ENCODE data around the gene PPP4R4.
"Not testable (repeated sequence)": the region's sequence is repeated elsewhere in the genome, so short reads cannot be mapped to it uniquely, and the experiment has no call there.

PPP4R4 gene

GRCh38 chr14:94144765-94145164 lies 29.4 kb upstream of the PPP4R4 start:
- DNase-seq: no peak

GRCh38 chr14:94145902-94146527 lies 28.1 kb upstream of the PPP4R4 start:
- DNase-seq: no peak

DNA sequence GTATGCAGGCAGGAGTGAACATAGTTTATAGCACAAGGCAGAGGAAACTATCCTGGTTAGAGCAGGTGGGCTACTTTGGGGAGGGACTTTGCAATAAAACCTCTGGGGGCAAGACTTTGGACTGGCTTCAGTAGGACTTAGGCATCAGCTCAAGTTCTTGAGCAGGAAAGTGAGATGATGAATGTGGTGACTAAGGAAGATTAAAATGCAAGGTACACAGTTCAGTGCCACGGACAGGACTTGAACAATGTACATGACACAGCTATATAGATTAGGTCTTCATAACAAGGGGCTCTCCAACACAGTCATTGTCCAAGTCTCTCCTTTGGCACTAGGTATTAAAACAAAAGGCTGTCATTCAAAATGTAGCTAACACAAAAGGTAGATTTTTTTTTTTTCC lies 21.4 kb upstream of the PPP4R4 start:
- no peak for DNase-seq

GRCh38 chr14:94153750-94154342 lies 20.3 kb upstream of the PPP4R4 start:
- no peak for DNase-seq

DNA sequence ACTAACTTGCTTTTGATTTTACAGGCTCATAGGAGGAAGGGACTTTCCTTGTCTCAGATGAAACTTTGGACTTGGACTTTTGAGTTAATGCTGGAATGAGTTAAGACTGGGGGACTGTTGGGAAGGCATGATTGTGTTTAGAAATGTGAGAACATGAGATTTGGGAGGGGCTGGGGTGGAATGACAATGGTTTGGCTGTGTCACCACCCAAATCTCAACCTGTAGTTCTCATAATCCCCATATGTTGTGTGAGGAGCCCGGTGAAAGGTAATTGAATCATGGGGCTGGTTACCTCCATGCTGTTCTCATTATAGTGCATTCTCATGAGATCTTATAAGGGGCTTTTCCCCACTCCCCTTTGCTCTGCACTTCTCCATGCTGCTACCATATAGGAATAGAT lies 18.0 kb upstream of the PPP4R4 start:
- not testable (repeated sequence) for DNase-seq

GRCh38 chr14:94157197-94157596 lies 16.9 kb upstream of the PPP4R4 start:
- no peak for DNase-seq

DNA sequence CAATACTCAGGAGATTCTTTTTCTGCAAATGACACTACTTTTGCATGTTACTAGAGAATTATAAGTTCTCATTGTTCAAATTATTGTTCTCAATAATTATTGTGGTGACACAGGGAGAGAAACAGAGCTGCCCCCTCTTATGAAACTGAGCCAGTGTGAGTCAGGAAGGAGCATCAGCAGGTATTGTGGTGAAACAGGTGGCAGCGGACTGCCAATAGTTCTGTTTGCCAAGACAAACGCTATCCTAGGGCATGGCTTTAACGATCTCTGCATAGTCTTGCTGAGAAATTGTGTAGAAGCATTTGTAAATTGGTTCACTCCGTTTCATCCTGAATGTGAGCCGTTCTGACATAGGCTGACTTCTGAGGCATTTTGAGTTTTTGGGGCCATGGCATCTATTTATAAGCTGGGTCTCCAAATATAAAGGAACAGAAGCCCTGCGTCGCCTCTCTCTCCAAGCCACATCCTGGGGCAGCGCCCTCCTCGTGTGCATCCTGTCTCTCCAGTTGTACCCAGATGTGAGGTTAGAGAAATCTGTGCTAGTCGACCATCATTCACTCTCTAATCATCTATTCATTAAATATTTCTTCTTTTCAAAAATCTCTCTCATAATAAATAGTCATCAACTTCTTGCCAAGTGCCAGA lies 15.8 kb upstream of the PPP4R4 start:
- no peak for DNase-seq

- no peak for DNase-seq
Measured at GRCh38 chr14:94161058-94161457, 13.1 kb upstream of the PPP4R4 start.

DNA sequence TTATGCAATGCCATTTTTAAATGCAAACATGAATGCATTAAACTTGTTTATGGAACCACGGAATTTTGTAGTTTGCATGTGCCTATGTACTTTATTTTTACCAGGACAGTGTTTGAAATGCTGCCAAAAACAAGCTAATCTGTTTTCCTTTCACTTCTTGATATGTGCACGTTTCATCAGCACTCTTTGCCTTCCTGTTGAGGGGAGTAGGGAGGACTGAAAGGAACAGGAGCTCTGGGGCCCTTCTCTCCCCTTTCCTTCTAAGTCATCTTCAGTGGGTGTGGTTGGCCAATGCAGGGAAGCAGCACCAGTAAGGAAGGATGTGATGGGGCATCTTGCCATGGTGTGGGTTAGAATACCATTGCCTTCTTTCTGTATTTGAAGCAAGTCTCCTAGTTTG lies 12.1 kb upstream of the PPP4R4 start:
- no peak for DNase-seq

GRCh38 chr14:94162466-94162865 lies 11.7 kb upstream of the PPP4R4 start:
- no peak for DNase-seq

DNA sequence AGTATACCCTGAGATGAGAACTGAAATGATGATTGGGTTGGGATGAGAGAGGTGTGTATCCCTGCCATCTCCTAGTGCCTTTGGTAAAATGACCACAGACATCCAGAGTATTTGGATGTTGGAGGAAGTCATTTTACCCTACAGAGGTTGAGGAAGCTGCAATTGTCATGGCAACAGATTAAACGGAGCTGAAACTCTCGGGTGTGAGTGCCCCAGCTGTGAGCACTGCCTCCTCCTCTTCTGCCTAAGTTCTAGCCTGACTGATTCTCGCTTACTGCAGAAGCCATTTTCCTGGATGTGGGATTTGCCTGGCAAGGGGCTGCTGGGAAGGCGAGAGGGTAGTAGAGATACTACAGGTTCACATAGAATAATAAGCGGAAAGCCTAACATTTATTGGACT lies 10.3 kb upstream of the PPP4R4 start:
- no peak for DNase-seq

- no peak for DNase-seq
Measured at GRCh38 chr14:94164685-94165431, 9.3 kb upstream of the PPP4R4 start.

GRCh38 chr14:94165744-94166143 lies 8.4 kb upstream of the PPP4R4 start:
- DNase-seq: no peak

- DNase-seq: no peak
Measured at GRCh38 chr14:94170136-94170535, 4.0 kb upstream of the PPP4R4 start.

DNA sequence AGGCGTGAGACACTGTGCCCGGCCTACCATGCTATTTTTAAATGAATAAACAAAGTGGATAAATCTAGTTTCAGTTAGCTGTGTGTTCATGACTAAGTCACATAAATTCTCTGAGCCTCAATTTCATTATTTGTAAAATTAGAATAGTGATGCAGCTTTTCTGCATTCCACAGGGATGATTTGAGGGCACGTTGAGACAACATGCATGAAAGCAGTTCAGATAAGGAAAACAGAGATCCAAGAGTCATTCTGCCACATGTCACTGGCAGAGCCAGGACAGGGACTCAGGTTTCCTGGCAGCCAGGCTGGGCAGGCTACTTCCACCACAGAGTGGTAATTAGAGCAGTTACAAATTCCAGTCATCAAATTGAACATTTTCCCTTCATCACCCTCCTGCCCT lies 2.9 kb upstream of the PPP4R4 start:
- DNase-seq: no peak

GRCh38 chr14:94172545-94172944 lies 1.6 kb upstream of the PPP4R4 start:
- no peak for DNase-seq

DNA sequence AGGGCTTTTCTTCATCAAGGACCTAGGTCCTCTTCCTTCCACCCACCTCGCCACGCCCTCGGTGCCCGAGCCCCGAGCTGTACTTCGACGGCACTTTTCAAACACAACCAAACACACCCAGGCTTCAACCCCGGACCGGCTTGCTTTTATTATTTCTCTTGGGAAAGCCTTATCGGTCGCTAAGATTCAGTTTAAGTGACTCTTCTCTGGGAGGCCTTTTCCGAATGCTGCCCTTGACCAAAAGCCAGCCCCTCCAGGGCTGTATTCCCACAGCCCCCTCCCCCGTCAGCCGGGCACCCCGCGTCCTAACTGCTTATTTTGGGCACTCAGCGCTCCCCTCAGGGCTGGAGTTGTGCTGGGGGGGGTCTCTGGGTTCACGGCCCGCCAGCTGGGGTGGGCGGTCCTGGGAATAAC lies 644 bp upstream of the PPP4R4 start:
- peak; percentile 69 for DNase-seq

GRCh38 chr14:94174604-94175010 lies 485 bp downstream of the PPP4R4 start:
- no peak for DNase-seq

DNA sequence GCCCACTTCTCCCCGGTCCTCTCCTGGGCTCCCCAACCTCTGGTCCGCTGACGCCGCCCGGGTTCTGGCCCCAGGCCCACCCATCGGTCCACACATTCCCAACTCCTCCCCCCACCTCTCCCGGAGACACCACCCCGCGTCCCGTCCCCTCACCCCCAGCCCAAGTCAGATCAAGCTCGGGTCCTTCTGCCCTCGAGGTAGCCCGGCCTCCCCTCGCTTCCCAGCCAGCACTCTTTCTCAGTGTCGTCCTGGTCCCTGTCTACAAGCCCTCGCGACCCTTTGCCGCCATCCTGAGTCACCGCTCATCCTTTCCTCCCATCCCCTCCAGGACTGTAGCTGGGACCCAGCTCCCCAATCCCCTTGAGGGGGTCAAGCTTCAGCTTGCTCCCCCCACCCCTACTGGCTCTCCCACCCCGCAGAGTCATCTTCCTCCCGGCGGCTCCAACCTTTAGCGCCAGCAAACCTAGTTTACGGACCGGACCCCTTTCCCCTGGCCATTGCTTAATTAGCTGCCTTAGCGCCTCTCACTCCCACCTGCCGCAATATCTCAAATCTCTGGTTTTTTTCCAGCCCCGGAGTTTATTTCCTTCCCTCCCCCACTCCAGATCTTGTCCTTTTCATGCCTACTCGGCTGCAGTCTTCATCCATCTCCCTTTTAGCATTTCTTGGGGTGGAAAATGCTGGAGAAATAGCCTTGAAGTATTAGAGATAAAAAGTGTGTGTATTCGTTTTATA lies 1.1 kb downstream of the PPP4R4 start:
- DNase-seq: peak; percentile 68

- no peak for DNase-seq
Measured at GRCh38 chr14:94175747-94176146, 1.6 kb downstream of the PPP4R4 start.

GRCh38 chr14:94176808-94177207 lies 2.7 kb downstream of the PPP4R4 start:
- no peak for DNase-seq

- DNase-seq: no peak
Measured at GRCh38 chr14:94177806-94178205, 3.7 kb downstream of the PPP4R4 start.

DNA sequence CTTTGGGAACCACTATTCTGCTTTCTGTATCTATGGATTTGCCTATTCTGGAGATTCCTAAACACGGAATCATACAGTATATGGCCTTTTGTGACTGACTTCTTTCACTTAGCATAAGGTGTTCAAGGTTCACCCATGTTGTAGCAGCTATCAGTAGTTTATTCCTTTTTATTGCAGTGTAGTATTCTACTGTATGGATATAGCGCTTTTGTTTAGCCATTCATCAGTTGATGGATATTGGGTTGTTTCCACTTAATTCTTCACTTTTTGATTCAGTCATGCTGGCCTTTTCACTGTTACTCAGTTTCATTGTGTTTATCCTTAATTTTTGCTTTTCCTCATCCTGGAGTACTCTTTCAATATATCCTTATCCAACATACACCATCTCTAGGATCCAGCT lies 5.1 kb downstream of the PPP4R4 start:
- DNase-seq: no peak

All from activated effector memory CD4-positive, alpha-beta T cell treated with anti-CD3 and anti-CD28 coated beads, Interleukin-2, amount 50 U/mL, for 16 hours (primary cell).